SK-N-SH treated with all-trans-retinoic acid at 6 μM for 48 hours (cell line): ENCODE measurements around the gene ALG1L2.

Experiments used
- CREB5 ChIP-seq: fragments of 250-450 bp; sonication (Bioruptor Pico); IDR thresholded peaks from 2 replicates; pipeline ENCODE4 v1.5.1; 2020; ENCODE audit warnings: low read depth, mild to moderate bottlenecking, moderate library complexity
- CSRNP3 ChIP-seq: fragments of 250-450 bp; sonication (Bioruptor Pico); IDR thresholded peaks from 2 replicates; pipeline ENCODE4 v1.5.1; 2021; ENCODE audit warnings: mild to moderate bottlenecking, moderate library complexity
- ISL1 ChIP-seq: fragments of 250-450 bp; sonication (Bioruptor Pico); IDR thresholded peaks from 2 replicates; pipeline ENCODE4 v2.1.2; 2022; ENCODE audit warnings: mild to moderate bottlenecking, moderate library complexity
- SNAI2 ChIP-seq: fragments of 250-450 bp; sonication (Bioruptor Pico); IDR thresholded peaks from 2 replicates; pipeline ENCODE4 v1.5.0; 2020; ENCODE audit warnings: mild to moderate bottlenecking, moderate library complexity
- TCF4 ChIP-seq: fragments of 250-450 bp; sonication (Bioruptor Pico); IDR thresholded peaks from 2 replicates; pipeline ENCODE4 v1.8.0; 2021; ENCODE audit warnings: mild to moderate bottlenecking, moderate library complexity, borderline replicate concordance
- ZFP3 ChIP-seq: fragments of 250-450 bp; sonication (Bioruptor Pico); IDR thresholded peaks from 2 replicates; pipeline ENCODE4 v1.5.0; 2020; ENCODE audit warnings: mild to moderate bottlenecking, moderate library complexity

- TF ChIP-seq CREB5 (CRISPR knock-in tag): no peak
- no peak for TF ChIP-seq ZFP3 (CRISPR knock-in tag)
- no peak for TF ChIP-seq CSRNP3 (CRISPR knock-in tag)
- no peak for TF ChIP-seq SNAI2 (CRISPR knock-in tag)
- no peak for TF ChIP-seq ISL1 (CRISPR knock-in tag)
- no peak for TF ChIP-seq TCF4
Measured at GRCh38 chr3:130073582-130073981, 8.0 kb upstream of the ALG1L2 start.
